ENCODE measurements around the gene MAL. TPM values are rescaled to one million over a fixed set of nuclear protein-coding genes. Genes with fewer than 3 reads are reported as not detected.

The MAL gene
- total RNA-seq, 1 donor from 2014 or later, result not detected

GRCh38 chr2:95062242-95063085 lies 37.0 kb downstream of the MAL start:
- no peak for TF ChIP-seq CTCF (IDR thresholded peaks at IDR 0.05)
- Mint-ChIP-seq H3K27ac (ENCODE audit: unreplicated experiment) (no peak overlapping the region), H3K4me1 (ENCODE audit: unreplicated experiment) (no peaks in the 10 kb centered on the region), H3K36me3 (ENCODE audit: unreplicated experiment) (no peaks in the 10 kb centered on the region), H3K4me3 (ENCODE audit: unreplicated experiment) (no peak overlapping the region), H3K27me3 (ENCODE audit: unreplicated experiment) (peaks cover 38% of the 10 kb centered on the region), H3K9me3 (ENCODE audit: unreplicated experiment) (no peaks in the 10 kb centered on the region)
- peak; percentile 59 for DNase-seq (ENCODE audit: extremely low spot score, unreplicated experiment)

- peak; percentile 63 for DNase-seq (ENCODE audit: extremely low spot score, unreplicated experiment)
- Mint-ChIP-seq H3K4me1 (ENCODE audit: unreplicated experiment) (no peaks in the 10 kb centered on the region), H3K9me3 (ENCODE audit: unreplicated experiment) (no peaks in the 10 kb centered on the region), H3K4me3 (ENCODE audit: unreplicated experiment) (no peak overlapping the region), H3K27me3 (ENCODE audit: unreplicated experiment) (peaks cover 29% of the 10 kb centered on the region), H3K27ac (ENCODE audit: unreplicated experiment) (no peak overlapping the region), H3K36me3 (ENCODE audit: unreplicated experiment) (no peaks in the 10 kb centered on the region)
- no peak for TF ChIP-seq CTCF (IDR thresholded peaks at IDR 0.05)
Observed at GRCh38 chr2:95063086-95063958, 37.8 kb downstream of the MAL start.

GRCh38 chr2:95068256-95068655 lies 42.7 kb downstream of the MAL start:
- no peak for DNase-seq (ENCODE audit: extremely low spot score, unreplicated experiment)
- no peaks in the 10 kb centered on the region for H3K4me1 Mint-ChIP-seq (ENCODE audit: unreplicated experiment)
- no peaks in the 10 kb centered on the region for H3K9me3 Mint-ChIP-seq (ENCODE audit: unreplicated experiment)

GRCh38 chr2:95069465-95069864 lies 44.0 kb downstream of the MAL start:
- Mint-ChIP-seq H3K4me3 (ENCODE audit: unreplicated experiment) (no peak overlapping the region), H3K36me3 (ENCODE audit: unreplicated experiment) (no peaks in the 10 kb centered on the region), H3K4me1 (ENCODE audit: unreplicated experiment) (no peaks in the 10 kb centered on the region), H3K9me3 (ENCODE audit: unreplicated experiment) (no peaks in the 10 kb centered on the region), H3K27me3 (ENCODE audit: unreplicated experiment) (peaks cover 6% of the 10 kb centered on the region), H3K27ac (ENCODE audit: unreplicated experiment) (no peak overlapping the region)
- TF ChIP-seq CTCF (IDR thresholded peaks at IDR 0.05), result no peak
- peak; percentile 62 for DNase-seq (ENCODE audit: extremely low spot score, unreplicated experiment)

More at GRCh38 chr2:95068256-95068655, 42.7 kb downstream of the MAL start:
- Mint-ChIP-seq H3K4me3 (ENCODE audit: unreplicated experiment) (no peak overlapping the region), H3K36me3 (ENCODE audit: unreplicated experiment) (no peaks in the 10 kb centered on the region), H3K27me3 (ENCODE audit: unreplicated experiment) (peaks cover 15% of the 10 kb centered on the region), H3K27ac (ENCODE audit: unreplicated experiment) (no peak overlapping the region)
- TF ChIP-seq CTCF (IDR thresholded peaks at IDR 0.05), result no peak

GRCh38 chr2:95071856-95072255 lies 46.3 kb downstream of the MAL start:
- no peak for TF ChIP-seq CTCF (IDR thresholded peaks at IDR 0.05)
- no peak for DNase-seq (ENCODE audit: extremely low spot score, unreplicated experiment)
- Mint-ChIP-seq H3K4me3 (ENCODE audit: unreplicated experiment) (no peak overlapping the region), H3K27ac (ENCODE audit: unreplicated experiment) (no peak overlapping the region), H3K27me3 (ENCODE audit: unreplicated experiment) (peaks cover 20% of the 10 kb centered on the region), H3K4me1 (ENCODE audit: unreplicated experiment) (peaks cover 3% of the 10 kb centered on the region), H3K36me3 (ENCODE audit: unreplicated experiment) (no peaks in the 10 kb centered on the region), H3K9me3 (ENCODE audit: unreplicated experiment) (no peaks in the 10 kb centered on the region)

Measured in osteocyte (in vitro differentiated cells).